Loucy (cell line): ENCODE data around the gene GNAL.

ENCODE experiments used
- H2AFZ ChIP-seq: fragments of 200-600 bp; sonication (generic); 2 replicates; pipeline ENCODE4 v1.6.0; 2016; ENCODE audit warnings: antibody characterized with exemption, mild to moderate bottlenecking, low read length, moderate library complexity
- H3F3A ChIP-seq: fragments of 200-600 bp; 2 replicates; pipeline ENCODE4 v1.6.0; 2016; ENCODE audit warnings: antibody characterized with exemption, low read depth, mild to moderate bottlenecking
- H3K27me3 ChIP-seq: fragments of 200-600 bp; sonication (generic); 2 replicates; pipeline ENCODE4 v1.6.1; 2014; ENCODE audit warnings: low read length, mild to moderate bottlenecking; ENCODE audit not compliant: insufficient read depth, poor library complexity, severe bottlenecking
- H3K36me3 ChIP-seq: fragments of 200-600 bp; sonication (generic); 2 replicates; pipeline ENCODE4 v1.6.1; 2016; ENCODE audit warnings: low read length; ENCODE audit not compliant: insufficient read depth
- H3K4me1 ChIP-seq: fragments of 200-600 bp; sonication (generic); 2 replicates; pipeline ENCODE4 v1.5.1; 2014; ENCODE audit warnings: low read length, mild to moderate bottlenecking; ENCODE audit not compliant: insufficient read depth, poor library complexity, severe bottlenecking
- H3K4me2 ChIP-seq: fragments of 200-600 bp; sonication (generic); 2 replicates; pipeline ENCODE4 v1.6.0; 2014; ENCODE audit warnings: antibody characterized with exemption, low read length, low read depth, mild to moderate bottlenecking; ENCODE audit not compliant: poor library complexity, severe bottlenecking
- H3K4me3 ChIP-seq: fragments of 200-600 bp; sonication (generic); 2 replicates; pipeline ENCODE4 v1.5.1; 2014; ENCODE audit warnings: low read length, mild to moderate bottlenecking, mixed read lengths; ENCODE audit not compliant: poor library complexity, severe bottlenecking
- H3K79me2 ChIP-seq: fragments of 200-600 bp; sonication (generic); 2 replicates; pipeline ENCODE4 v1.6.1; 2014; ENCODE audit warnings: low read length; ENCODE audit not compliant: insufficient read depth
- H3K9ac ChIP-seq: fragments of 200-600 bp; sonication (generic); 2 replicates; pipeline ENCODE4 v1.6.0; 2014; ENCODE audit warnings: mild to moderate bottlenecking, low read depth, low read length, moderate library complexity; ENCODE audit not compliant: poor library complexity, severe bottlenecking
- H3K9me2 ChIP-seq: fragments of 200-600 bp; sonication (generic); replicated peaks from 2 replicates; pipeline ENCODE4 v1.6.1; 2016; ENCODE audit warnings: low read depth, low read length, mixed read lengths
- H3K9me3 ChIP-seq: fragments of 200-600 bp; sonication (generic); 2 replicates; pipeline ENCODE4 v1.6.1; 2014; ENCODE audit warnings: mild to moderate bottlenecking, antibody characterized with exemption, low read length, low read depth; ENCODE audit not compliant: insufficient read depth
- H4K20me1 ChIP-seq: fragments of 200-600 bp; sonication (generic); 2 replicates; pipeline ENCODE4 v1.6.0; 2014; ENCODE audit warnings: antibody characterized with exemption, low read length, mild to moderate bottlenecking; ENCODE audit not compliant: insufficient read depth, poor library complexity, severe bottlenecking
- EZH2phosphoT487 ChIP-seq: fragments of 200-600 bp; IDR thresholded peaks from 2 replicates; pipeline ENCODE4 v1.6.1; 2018; ENCODE audit warnings: antibody characterized with exemption, mild to moderate bottlenecking, moderate library complexity, borderline replicate concordance
- TF ChIP-seq, protein P1 (sequence below): fragments of 200-600 bp; sonication (generic); conservative IDR thresholded peaks from 2 replicates; pipeline ENCODE4 v1.5.1; 2014; ENCODE audit warnings: mild to moderate bottlenecking, antibody characterized with exemption, low read length

GNAL gene

GRCh38 chr18:11672198-11672597, 16.9 kb upstream of the GNAL start:
- Histone ChIP-seq H3K9me2 (no peaks in the 10 kb centered on the region), H3K9ac (no peak overlapping the region), H3K36me3 (no peaks in the 10 kb centered on the region), H3K27me3 (no peaks in the 10 kb centered on the region), H2AFZ (no peak overlapping the region), H3F3A (no peaks in the 10 kb centered on the region), H3K79me2 (no peaks in the 10 kb centered on the region), H3K4me1 (no peaks in the 10 kb centered on the region), H3K4me2 (no peak overlapping the region), H3K9me3 (no peaks in the 10 kb centered on the region), H4K20me1 (no peaks in the 10 kb centered on the region), H3K4me3 (no peak overlapping the region)
- TF ChIP-seq, protein P1, sequence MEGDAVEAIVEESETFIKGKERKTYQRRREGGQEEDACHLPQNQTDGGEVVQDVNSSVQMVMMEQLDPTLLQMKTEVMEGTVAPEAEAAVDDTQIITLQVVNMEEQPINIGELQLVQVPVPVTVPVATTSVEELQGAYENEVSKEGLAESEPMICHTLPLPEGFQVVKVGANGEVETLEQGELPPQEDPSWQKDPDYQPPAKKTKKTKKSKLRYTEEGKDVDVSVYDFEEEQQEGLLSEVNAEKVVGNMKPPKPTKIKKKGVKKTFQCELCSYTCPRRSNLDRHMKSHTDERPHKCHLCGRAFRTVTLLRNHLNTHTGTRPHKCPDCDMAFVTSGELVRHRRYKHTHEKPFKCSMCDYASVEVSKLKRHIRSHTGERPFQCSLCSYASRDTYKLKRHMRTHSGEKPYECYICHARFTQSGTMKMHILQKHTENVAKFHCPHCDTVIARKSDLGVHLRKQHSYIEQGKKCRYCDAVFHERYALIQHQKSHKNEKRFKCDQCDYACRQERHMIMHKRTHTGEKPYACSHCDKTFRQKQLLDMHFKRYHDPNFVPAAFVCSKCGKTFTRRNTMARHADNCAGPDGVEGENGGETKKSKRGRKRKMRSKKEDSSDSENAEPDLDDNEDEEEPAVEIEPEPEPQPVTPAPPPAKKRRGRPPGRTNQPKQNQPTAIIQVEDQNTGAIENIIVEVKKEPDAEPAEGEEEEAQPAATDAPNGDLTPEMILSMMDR: no peak
- no peak for TF ChIP-seq EZH2phosphoT487

- Histone ChIP-seq H3K9me2 (no peaks in the 10 kb centered on the region), H3K9ac (no peak overlapping the region), H3K36me3 (no peaks in the 10 kb centered on the region), H3K9me3 (no peaks in the 10 kb centered on the region), H3K27me3 (no peaks in the 10 kb centered on the region), H3K4me2 (no peak overlapping the region), H4K20me1 (no peaks in the 10 kb centered on the region), H2AFZ (no peak overlapping the region), H3K4me1 (no peaks in the 10 kb centered on the region), H3K79me2 (no peaks in the 10 kb centered on the region), H3F3A (no peaks in the 10 kb centered on the region), H3K4me3 (no peak overlapping the region)
- TF ChIP-seq, protein P1: no peak
- no peak for TF ChIP-seq EZH2phosphoT487
These were observed 16.1 kb upstream of the GNAL start for GRCh38 chr18:11672846-11673454.

GRCh38 chr18:11673560-11673959, 15.5 kb upstream of the GNAL start:
- Histone ChIP-seq H2AFZ (no peak overlapping the region), H3K9ac (no peak overlapping the region), H3K9me2 (no peaks in the 10 kb centered on the region), H3K36me3 (no peaks in the 10 kb centered on the region), H4K20me1 (no peaks in the 10 kb centered on the region), H3K4me3 (no peak overlapping the region), H3K4me2 (no peak overlapping the region), H3K79me2 (no peaks in the 10 kb centered on the region), H3K27me3 (no peaks in the 10 kb centered on the region), H3K9me3 (no peaks in the 10 kb centered on the region), H3F3A (no peaks in the 10 kb centered on the region), H3K4me1 (no peaks in the 10 kb centered on the region)
- TF ChIP-seq EZH2phosphoT487: no peak
- TF ChIP-seq, protein P1: no peak
